DMS 273 treated with DMSO at 0.1 percent for 48 hours (cell line): Measurements from ENCODE around the gene SH2D3C.

Source experiments
- DNase-seq: peaks from one replicate; lab custom pipeline; 2025; lab: John Stamatoyannopoulos, UW

SH2D3C gene

DNA sequence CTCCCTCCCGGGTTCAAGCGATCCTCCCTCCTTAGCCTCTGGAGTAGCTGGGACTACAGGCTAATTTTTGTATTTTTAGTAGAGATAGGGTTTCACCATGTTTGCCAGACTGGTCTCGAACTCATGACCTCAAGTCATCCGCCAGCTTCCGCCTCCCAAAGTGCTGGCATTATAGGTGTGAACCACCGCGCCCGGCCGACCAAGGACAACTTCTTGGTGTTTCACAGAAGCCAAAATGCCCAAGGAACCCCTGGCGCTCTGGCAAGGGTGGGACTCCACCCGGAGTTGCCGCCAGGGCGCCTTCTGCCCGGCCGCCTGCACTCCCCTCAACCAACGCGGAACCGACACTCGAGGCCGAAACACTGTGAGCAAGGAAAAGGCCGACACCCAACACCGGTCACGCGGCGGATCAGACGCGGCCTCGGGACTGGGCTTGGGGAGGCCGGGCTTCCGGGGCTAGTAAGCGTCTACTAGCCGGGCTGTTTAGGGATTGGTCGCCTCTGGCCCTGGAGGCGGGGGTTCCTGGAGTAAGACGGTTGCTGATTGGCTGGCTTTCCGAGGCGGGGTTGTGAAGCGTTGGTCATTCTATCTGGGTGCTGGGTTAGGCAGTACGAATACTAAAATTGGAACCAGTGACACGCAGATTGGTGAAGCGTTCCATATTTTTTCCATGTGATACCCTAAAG lies 79.3 kb downstream of the SH2D3C start:
- DNase-seq: no peak

DNA sequence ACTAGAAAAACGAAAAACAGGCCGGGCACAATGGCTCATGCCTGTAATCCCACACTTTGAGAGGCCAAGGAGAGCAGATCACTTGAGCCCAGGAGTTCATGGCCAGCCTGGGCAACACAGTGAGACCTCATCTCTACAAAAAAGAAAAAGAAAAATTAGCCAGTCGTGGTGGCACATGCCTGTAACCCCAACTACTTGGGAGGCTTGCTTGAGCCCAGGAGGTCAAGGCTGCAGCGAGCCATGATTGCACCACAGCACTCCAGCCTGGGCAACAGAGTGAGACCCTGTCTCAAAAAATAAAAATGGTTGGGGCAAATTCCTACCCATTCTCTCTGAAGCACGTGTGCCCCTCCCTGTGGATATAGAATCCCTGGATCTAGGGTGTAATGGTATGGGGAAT lies 80.1 kb downstream of the SH2D3C start:
- DNase-seq: no peak

DNA sequence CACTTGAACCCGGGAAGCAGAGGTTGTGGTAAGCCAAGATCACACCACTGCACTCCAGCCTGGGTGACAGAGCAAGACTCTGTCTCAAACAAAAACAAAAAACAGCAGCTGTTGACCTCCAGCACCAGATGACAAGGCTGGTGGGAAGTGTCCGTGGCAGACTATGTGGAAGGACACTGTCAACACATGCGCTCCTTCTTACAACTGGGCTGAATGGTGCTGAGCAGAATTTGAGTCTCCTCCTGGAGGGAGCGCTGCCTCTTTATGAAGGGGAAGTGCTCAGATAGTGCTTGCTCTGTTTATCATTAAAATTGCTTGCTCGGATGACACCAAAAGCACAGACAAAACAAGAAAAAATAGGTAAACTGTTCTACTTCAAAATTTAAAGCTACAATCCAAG lies 80.9 kb downstream of the SH2D3C start:
- no peak for DNase-seq

DNA sequence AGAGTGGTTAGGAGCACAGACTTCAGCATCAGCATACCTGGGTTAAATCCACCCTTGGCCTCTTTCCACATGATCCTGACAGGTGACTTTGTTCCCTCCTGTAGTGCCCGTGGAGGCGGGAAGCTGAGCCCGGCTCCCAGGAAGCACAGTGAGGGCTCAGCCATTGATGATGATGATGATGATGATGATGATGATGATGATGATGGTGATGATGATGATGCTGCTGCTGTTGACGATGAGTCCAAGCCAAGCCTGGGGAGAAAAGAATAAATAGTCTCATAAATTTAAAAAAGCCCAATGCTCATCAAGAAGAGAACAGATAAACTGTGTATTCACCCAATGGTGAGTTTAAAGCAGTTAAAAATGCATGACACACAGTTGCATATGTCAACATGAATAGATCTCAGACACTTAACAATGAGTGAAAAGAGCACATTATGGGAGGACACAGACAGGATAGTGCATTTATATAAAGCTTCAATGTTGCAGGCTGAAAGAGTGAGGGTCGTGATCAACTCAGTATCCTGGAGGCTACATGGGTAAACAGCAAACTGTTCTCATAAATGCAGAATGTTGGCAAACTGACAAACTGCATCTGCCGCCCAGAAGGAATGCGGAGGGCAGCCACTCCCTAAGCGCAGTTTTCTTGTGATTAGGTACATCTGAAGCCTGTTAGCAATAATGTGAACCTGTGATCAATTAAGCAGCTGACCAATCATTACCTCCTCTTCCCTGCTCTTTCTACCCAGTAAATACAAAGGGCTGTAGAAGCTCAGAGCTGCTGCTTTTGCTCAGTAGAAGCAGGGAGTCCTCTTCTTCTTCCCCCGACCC lies 83.4 kb downstream of the SH2D3C start:
- no peak for DNase-seq

DNA sequence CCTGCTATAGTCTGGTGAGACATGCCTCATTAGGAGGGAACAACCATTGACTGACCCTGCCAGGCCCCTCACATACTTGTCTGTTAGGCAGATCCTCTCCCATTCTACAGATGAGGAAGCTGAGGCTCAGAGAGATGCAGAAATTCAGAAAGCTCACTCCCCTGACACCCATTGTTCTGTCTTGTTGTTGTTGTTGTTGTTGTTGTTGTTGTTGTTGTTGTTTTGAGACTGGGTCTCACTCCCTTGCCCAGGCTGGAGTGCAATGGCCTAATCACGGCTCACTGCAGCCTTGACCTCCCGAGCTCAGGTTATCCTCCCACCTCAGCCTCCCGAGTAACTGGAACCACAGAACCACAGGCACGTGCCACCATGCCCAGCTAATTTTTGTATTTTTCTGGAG lies 84.8 kb downstream of the SH2D3C start:
- DNase-seq: no peak

- DNase-seq: no peak
Measured at GRCh38 chr9:127693143-127693542, 85.3 kb downstream of the SH2D3C start.

DNA sequence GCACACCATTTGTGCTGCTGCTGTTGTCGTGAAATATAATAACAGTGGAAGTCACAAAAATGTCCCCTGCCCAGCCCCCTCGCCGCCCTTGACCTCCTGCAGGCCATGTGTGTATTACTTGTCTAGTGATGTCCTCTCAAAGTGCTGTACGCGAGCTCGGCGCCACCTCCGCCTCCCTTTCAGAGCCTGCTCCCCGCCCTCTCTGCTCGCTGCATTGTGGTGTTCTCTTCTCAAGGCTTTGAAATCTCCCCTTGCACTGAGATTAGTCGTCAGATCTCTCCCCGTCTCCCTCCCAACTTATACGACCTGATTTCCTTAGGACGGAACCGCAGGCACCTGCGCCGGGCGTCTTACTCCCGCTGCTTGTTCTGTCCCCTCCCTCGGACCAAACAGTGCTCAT lies 86.4 kb downstream of the SH2D3C start:
- DNase-seq: no peak

DNA sequence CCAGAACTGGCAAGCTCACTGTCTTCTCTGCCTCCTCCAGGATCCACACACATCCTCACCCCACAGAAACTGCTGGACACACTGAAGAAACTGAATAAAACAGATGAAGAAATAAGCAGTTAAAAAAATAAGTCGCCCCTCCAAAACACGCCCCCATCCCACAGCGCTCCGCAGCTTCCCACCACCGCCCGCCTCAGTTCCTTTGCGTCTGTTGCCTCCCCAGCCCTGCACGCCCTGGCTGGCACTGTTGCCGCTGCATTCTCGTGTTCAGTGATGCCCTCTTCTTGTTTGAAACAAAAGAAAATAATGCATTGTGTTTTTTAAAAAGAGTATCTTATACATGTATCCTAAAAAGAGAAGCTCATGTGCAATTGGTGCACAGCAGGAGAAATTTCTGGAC lies 87.7 kb downstream of the SH2D3C start:
- no peak for DNase-seq

- no peak for DNase-seq
Measured at GRCh38 chr9:127689329-127690000, 89.0 kb downstream of the SH2D3C start.
